Measurements from ENCODE around the gene P2RX5.
"Not testable (repeated sequence)": the region's sequence is repeated elsewhere in the genome, so short reads cannot be mapped to it uniquely, and the experiment has no call there.

Gene P2RX5

DNA sequence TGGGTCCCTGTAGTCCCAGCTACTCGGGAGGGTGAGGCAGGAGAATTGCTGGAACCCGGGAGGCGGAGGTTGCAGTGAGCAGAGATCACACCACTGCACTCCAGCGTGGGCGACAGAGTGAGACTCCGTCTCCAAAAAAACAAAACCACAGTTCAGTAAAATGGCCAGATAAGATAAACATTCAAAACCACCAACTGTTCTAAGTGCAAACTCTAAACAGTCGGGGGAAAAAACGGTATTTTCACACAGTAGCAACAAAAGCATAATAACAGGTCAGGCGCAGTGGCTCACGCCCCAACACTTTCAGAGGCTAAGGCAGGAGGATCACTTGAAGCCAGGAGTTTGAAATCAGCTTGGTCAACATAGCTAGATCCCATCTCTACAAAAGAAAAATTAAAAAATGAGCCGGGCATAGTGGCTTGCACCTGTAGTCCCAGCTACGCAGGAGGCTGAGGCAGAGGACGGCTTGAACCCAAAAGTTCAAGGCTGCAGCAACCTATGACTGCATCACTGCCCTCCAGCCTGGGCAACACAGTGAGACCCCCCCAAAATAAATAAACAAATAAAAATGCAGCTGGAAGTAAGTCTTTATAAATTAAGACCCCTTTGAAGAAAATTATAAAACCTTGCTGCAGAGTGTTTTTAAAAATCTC is 17.0 kb upstream of the P2RX5 start:
- H3K4me3 ChIP-seq: no peak overlapping the region
- no peak for DNase-seq (ENCODE audit: low spot score)
- TF ChIP-seq, protein P1, sequence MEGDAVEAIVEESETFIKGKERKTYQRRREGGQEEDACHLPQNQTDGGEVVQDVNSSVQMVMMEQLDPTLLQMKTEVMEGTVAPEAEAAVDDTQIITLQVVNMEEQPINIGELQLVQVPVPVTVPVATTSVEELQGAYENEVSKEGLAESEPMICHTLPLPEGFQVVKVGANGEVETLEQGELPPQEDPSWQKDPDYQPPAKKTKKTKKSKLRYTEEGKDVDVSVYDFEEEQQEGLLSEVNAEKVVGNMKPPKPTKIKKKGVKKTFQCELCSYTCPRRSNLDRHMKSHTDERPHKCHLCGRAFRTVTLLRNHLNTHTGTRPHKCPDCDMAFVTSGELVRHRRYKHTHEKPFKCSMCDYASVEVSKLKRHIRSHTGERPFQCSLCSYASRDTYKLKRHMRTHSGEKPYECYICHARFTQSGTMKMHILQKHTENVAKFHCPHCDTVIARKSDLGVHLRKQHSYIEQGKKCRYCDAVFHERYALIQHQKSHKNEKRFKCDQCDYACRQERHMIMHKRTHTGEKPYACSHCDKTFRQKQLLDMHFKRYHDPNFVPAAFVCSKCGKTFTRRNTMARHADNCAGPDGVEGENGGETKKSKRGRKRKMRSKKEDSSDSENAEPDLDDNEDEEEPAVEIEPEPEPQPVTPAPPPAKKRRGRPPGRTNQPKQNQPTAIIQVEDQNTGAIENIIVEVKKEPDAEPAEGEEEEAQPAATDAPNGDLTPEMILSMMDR (IDR thresholded peaks at IDR 0.05): no peak
- H3K27ac ChIP-seq: no peak overlapping the region

- Histone ChIP-seq H3K27ac (no peak overlapping the region), H3K4me3 (no peak overlapping the region)
- no peak for DNase-seq (ENCODE audit: low spot score)
- TF ChIP-seq, protein P1 (IDR thresholded peaks at IDR 0.05): no peak
Measured at GRCh38 chr17:3710951-3711383, 15.0 kb upstream of the P2RX5 start.

DNA sequence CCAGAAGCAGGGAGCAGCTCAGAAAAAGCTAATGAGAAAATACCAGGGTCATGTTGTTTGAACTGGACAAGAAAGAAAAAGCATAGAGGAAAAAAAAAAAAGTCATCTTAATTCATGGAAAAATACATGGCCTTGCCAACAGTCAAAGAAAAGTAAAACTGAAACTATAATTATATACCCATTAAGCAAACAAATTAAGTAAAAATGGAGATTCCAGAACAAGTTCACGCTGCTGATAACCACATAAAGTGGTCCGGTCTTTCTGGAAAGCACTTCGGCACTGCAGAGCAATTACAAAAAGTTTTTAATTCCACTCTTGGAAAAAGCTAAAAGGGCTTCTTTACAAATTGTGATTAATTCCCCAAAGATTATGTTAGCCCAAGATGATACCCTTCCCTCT is 12.4 kb upstream of the P2RX5 start:
- H3K27ac ChIP-seq: no peak overlapping the region
- TF ChIP-seq, protein P1 (IDR thresholded peaks at IDR 0.05): no peak
- H3K4me3 ChIP-seq: no peak overlapping the region
- no peak for DNase-seq (ENCODE audit: low spot score)

GRCh38 chr17:3705718-3705984 is 9.7 kb upstream of the P2RX5 start:
- not testable (repeated sequence) for H3K4me3 ChIP-seq; DNase-seq (ENCODE audit: low spot score)

GRCh38 chr17:3704931-3705717 is 9.2 kb upstream of the P2RX5 start:
- no peak for DNase-seq (ENCODE audit: low spot score)
- Histone ChIP-seq H3K27ac (no peak overlapping the region), H3K4me3 (no peak overlapping the region)
- TF ChIP-seq, protein P1 (IDR thresholded peaks at IDR 0.05): no peak

More at GRCh38 chr17:3705718-3705984, 9.7 kb upstream of the P2RX5 start:
- not testable (repeated sequence) for H3K27ac ChIP-seq

GRCh38 chr17:3702041-3702539 is 6.1 kb upstream of the P2RX5 start:
- DNase-seq (ENCODE audit: low spot score); H3K4me3 ChIP-seq; H3K27ac ChIP-seq: not testable (repeated sequence)

GRCh38 chr17:3699951-3700350 is 4.0 kb upstream of the P2RX5 start:
- Histone ChIP-seq H3K27ac (no peak overlapping the region), H3K4me3 (no peak overlapping the region)
- no peak for DNase-seq (ENCODE audit: low spot score)
- TF ChIP-seq, protein P1 (IDR thresholded peaks at IDR 0.05): no peak

- Histone ChIP-seq H3K27ac (no peak overlapping the region), H3K4me3 (no peak overlapping the region)
- TF ChIP-seq, protein P1 (IDR thresholded peaks at IDR 0.05): no peak
- no peak for DNase-seq (ENCODE audit: low spot score)
Measured at GRCh38 chr17:3698139-3698538, 2.2 kb upstream of the P2RX5 start.

All from coronary artery (tissue), 2 donors.